ENCODE results near the gene IL5RA.
A peak's percentile ranks its signal among the peaks of the same experiment; 100 is the strongest.

Gene IL5RA, protein sequence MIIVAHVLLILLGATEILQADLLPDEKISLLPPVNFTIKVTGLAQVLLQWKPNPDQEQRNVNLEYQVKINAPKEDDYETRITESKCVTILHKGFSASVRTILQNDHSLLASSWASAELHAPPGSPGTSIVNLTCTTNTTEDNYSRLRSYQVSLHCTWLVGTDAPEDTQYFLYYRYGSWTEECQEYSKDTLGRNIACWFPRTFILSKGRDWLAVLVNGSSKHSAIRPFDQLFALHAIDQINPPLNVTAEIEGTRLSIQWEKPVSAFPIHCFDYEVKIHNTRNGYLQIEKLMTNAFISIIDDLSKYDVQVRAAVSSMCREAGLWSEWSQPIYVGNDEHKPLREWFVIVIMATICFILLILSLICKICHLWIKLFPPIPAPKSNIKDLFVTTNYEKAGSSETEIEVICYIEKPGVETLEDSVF

DNA sequence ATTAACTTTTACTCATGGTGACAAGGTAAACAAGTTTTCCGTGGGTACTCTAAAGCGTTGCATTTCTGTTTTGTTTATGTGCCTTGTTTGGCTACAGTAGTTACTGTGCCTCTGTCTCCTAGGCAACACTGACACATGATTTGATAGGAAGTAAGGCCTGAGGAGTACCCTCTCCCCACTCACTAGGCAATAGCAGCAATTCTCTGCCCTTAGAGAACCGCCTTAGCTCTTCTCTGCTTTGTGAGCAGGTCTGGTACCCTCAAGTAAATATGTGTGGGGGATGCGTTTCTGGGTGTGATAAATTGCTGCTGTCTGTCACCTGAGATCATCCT, at the start of gene IL5RA:
IL5RA (minus strand) TSS at position 76 of the 332 bp plus-strand sequence. CDS start 5,390 bp downstream, outside the sequence.
- DNase-seq = no peak

DNA sequence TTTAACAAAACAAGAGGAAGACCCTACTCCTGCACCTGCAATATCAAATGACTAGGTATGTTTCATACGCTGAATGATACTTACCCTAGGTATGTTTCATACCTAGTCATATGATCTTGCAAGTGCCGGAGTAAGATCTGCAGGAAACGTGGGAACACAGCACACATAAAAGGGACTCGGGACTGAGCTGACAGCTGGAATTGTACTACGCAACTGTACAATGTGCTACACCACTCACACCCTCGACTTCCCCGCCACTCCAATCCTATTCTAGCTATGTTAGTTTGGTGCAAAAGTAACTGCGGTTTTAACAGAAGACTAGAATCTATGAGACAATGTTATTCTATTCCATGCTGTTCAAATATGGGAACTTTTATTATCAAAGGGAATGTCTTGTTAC, 47.3 kb upstream of the IL5RA start:
- DNase-seq = no peak

DNA sequence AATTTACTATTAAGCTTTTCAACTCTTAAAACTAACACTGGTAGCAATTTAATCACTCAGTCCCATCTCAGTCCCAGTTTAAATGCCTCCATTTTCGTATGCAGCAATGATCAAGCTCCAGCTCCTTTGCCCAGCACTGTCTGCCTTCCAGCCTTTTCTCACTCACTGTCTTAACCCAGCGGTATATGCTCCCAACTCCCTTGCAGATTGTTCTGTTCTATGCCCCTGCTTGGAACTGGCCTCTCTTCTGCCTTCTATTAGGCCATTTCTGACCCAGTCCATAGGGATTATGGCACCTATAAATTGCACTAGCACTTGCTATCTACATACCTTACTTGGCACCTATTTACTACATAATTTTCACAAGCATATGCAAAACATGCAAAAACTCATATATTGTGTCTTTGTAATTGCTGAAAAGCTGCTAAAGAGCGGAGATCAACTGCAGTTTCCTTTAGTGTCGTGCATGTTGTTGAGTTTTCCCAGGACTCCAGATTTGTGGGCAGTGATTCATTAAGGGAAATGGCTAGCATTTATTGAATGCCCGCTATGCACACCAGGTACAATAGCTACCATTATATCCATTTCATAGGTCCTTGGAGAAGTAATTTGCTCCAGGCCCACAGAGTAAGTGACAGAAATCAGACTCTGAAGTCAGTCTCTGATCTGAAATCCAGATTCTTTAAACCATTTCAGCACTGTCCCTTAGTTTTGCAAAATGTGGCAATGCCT, 44.9 kb upstream of the IL5RA start:
- no peak for DNase-seq

DNA sequence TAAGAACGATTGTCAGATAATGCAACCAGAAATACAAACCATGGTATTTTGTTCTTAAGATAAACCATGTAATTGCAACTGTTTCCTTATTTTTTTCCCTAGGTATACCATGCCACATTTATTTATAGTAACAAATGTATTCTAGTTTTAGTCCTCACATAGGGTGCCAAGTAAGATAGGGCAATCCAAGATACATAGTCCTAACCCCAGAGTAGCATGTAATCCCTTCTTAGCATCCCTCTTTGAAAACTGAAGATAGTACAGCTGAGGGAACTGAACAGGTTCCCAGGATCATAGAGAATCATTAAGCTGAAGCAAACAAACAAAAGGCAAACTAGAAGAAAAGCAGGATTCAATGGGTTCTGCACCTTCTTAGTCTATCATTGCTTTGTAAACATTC, 41.3 kb upstream of the IL5RA start:
- no peak for DNase-seq

DNA sequence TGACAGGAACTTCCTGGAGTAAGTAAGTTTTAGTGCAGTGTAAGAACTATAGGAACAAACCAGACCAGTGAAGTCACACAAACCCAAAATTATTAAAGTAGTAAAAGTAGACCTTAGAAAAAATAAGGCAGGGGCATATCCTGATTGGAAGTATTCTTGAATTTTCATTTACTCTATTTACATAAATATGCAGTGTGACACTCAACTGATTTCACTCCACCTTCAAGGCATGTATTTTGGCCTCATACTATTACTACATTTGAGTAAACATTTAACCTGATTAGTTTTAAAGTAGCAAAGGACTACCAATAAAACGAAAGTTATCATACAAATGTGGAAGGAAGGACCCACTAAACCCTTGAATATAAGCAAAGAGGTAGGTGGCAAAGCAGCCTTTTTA, 39.4 kb upstream of the IL5RA start:
- no peak for DNase-seq

DNA sequence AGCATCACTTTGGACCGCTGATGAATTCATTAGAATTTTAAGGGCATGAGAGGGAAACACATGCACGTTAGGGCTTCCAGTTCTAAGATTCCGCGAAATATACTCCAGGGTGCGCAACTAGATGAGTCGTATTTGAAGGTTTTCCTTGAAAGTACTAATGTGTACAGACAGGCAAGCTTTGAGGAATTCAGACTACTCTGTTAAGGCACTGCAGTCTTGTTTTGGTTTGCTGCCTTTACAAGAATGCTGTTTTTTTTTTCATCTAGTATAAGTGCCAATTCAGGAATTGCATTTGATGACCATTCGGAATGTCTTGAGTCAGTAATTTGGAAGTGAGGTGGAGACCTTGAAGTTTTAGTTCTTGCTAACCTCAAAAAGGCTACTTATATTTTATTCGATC, 35.7 kb upstream of the IL5RA start:
- no peak for DNase-seq

DNA sequence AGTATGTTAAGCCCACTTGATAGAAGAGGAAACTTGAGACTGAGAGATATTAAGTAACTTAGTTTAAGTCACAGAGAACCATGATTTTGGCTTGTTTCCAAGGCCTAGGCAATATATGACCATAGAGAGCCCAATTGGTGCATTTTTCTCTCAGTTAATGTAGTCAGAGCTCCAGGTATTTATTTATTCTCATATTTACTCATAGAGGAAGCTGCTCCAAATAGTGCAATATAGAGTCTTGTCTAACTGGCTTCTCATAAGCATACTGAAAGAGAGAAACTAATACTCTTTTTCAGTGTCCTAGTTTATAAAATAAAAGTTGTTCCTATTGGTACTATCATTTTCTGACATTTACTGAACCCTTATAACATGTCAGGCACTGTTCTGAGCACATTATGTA, 31.8 kb upstream of the IL5RA start:
- DNase-seq = no peak

DNA sequence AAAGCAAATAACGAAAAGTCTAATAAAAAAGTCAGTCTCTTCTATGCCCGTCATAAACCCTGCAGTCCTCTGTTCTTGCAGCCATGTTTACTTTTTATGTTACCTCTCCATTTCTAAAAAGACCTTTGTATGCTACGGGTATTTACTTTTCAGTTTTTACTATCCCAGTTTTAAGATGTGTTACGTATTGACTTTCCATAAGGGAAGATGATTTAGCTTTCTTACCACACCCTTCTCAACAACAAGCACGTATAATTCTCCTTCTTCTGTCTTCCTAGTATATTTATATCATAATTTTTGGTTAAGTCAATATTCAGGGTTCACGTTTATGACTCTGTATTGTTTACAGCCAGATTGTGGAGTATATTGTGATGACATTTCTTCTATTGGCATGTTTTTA, 27.4 kb upstream of the IL5RA start:
- no peak for DNase-seq

DNA sequence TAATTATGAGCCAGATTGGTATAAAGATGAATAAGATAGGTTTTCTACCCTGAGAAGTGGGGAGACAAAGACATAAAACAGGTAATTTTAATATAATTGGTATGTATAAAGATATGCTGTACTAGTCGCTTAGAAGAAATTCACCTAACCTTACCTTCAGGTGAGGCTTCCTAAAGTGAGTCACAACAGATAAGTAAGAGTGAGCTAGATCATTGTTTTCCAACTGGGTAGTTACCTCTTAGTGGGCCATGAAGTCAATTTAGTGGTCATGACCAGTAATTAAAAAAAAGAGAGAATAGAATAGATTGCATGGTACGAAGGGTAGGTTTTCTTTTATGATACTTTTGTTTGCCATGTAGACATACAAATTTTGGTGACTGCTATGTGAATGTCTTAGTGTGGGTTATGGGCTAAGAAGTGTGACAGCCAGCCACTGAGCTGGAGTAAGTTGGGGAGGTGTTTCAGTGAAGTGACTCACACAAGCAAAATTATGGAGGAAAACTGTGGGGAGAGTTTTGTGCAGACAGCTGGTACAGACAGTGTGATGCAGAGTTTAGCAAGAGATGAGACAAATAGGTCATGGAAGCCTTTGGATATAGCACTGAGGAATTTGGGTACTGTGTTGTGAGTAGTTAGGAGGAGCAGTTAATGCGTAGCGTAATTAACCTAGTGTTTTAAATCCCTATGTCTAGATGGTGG, 24.7 kb upstream of the IL5RA start:
- DNase-seq = no peak

DNA sequence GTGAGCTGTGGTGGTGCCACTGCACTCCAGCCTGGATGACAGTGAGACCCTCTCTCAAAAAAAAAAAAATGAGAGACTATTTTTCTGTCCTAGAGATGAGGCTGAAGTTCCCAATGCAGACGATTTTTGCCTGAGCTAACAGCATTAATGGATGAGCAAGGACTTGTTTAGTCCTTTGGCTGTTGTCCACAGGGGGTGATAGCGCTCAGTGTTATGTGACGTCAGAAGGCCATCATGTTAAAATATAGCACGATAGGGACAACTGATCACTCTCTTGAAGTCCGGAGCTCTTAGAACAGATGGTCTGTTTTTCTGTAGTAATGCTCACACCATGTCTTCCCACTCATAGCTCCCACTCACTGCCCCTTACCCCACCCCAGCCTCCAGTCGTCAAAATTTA, 23.3 kb upstream of the IL5RA start:
- DNase-seq = no peak

DNA sequence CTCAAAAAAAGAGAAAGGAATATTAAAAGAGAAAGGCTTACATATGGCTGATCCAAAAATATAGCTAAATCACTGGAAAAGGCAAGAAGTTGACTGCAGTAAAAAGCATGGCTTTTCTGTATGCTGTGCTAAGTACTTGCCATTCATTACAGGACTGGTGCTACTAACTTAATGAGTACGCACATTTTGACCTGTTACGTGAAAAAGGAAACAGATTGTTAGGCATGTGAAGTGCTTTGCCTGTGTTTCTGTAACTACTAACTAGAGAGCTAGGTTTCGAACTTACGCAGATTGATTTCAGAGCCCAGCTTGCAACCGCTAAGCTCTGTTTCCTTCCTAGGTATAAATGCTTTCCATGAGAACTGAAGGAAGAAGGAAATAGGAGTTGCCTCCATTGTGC, 19.4 kb upstream of the IL5RA start:
- no peak for DNase-seq

DNA sequence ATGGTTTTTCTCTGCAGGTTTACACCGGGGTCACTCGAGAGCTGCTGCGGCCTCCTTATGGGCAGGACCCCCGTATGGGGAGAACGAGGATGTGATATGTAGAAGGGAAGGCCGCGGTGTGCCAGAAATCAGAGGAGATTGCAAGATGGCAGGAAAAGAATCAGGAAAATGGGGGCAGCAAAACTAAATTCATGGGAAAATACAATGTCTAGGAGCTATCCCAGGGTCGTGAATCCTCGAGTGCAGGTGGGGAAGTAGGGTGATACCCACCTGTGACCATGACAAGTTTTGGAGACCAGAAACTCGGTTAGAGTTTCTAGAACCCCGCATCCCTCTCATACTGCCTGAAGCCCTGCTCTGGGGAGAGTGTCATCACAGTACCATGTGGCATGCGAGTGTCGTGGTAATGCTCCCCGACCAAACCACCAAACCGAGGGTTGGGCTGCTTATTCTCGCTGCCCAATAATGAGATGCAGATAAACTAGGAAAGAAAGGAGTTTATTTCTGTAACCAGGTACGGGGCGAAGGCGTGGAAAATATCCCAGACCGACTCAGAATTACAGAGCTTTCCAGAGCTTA, 17.3 kb upstream of the IL5RA start:
- no peak for DNase-seq

DNA sequence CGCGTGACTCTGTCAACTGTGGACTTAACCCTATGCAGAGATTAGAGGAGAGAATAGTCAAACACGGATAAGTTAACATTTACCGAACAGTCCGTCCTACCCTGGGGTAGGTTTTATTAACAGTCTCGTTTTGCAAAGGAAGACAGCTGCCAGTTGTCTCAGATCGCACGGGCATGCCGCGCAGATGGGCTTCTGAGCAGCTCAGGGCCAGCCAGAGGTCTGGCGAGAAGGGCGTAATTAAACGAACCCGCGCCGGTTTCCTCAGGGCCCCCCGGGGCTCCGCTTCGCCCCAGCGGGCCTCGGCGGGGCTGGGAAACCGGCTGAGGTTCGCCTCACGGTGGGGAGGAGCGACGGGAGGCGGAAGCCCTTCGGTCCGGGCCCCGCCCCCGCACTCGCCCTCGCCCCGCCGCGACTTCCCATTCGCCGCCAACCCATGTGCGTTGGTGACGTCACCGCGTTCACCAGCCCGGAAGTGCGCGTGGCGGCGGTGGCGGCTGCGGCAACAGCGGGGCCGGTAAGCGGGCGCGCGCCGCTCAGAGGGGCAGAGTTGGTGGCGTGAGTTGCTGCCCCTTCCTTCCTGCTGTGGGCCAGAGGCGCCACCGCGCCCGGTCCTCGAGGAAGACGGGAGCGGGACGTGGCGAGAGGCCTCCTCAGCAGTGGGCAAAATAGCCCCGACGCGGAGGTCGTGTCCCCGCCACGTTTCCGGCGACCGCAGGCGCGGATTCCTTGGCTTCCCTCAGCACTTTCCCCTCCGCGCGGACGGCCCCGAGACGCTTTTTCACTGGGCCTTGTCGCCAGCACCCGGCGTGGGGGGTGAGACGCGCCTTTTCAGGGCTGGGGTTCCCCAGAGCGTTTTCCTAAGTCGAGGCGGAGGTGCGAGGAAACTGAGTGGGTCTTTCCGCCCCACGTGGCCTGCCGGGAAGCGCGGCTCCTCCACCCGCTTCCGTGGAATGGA, 16.6 kb upstream of the IL5RA start, which contains the start of gene TRNT1:
TRNT1 (plus strand) TSS at position 464 of the 955 bp plus-strand sequence. CDS start 2,101 bp downstream, outside the sequence.
- DNase-seq = peak; percentile 90

DNA sequence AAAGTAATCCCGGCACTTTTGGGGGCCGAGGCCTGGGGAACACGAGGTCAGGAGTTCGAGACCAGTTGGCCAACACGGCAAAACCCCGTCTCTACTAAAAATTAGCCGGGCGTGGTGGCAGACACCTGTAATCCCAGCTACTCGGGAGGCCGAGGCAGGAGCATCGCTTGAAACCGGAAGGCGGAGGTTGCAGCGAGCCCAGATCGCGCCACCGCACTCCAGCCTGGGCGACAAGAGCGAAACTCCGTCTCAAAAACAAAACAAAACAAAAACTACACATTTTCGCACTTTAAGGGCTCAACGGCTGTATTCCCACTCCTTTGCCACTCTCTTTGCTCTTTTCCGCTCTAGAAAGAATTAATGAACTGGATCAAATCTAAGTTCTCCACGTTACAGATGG, 15.8 kb upstream of the IL5RA start:
- DNase-seq = no peak

DNA sequence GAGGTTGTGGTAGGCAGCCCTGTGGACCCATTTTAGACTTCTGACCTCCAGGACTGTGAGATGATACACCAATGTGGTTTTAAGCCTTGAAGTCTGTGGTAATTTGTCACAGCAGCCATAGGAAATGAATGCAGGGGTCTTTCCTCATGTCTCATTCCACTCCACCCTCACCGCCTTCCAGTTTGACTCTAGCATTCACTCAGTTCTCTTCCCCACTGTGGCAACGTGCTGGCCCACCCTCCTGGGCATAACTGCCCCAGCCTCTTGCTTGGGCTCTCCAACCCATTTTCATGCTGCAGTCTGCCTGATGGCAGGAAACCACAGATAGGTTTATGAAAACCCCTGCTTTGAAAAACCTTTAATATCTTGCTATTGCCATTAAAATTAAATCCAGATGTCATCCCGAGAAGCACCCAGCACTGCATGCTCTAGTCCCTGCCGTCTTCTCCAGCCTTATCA, 9.2 kb upstream of the IL5RA start:
- DNase-seq = no peak

DNA sequence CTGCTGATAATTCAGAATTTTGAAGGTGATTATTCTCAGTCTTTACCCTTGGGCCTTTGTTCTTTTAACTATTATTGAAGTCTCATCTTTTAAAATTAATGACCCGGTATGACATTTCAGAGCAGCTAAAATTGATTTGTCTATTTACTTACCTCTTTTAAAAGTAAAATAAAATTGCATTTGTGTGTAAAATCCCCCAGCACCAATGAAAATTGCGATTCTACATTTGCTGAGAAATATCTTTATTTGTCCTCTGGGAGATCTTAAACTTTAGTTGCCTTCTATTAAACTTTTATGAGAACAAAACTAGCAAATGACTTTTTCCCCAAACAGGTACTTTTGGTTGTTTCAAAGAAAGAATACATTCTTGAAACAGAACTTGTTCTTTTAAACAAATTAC, 7.5 kb upstream of the IL5RA start:
- DNase-seq = no peak

DNA sequence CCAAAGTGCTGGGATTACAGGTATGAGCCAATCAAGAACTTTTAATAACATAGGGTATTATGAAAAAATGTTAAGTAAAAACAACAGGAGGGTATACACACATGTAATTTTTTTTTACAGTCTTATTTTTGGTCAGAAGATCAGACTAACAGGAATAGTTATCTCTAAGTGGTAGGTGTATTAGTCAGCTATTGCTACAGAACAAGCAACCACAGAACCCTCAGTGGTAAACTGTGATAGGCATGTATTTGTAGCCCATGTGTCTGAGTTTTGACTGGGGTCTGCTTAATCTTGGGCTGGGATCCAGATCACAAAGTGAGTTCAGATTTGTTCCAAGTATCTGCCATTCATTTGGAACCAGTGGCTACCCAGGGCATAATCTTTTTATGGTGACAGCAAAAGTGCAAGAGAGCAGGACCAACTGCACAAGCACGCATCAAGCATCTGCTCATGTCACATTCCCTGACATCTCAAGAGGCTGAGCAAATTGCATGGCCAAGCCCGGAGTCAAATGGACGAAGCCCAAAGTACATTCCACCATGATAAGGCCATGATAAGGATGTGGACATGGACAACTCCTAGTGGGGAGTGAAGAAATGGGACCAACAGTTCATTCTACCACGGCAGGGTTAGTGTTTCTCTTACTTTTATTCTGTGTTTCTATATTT, 3.0 kb upstream of the IL5RA start:
- no peak for DNase-seq

DNA sequence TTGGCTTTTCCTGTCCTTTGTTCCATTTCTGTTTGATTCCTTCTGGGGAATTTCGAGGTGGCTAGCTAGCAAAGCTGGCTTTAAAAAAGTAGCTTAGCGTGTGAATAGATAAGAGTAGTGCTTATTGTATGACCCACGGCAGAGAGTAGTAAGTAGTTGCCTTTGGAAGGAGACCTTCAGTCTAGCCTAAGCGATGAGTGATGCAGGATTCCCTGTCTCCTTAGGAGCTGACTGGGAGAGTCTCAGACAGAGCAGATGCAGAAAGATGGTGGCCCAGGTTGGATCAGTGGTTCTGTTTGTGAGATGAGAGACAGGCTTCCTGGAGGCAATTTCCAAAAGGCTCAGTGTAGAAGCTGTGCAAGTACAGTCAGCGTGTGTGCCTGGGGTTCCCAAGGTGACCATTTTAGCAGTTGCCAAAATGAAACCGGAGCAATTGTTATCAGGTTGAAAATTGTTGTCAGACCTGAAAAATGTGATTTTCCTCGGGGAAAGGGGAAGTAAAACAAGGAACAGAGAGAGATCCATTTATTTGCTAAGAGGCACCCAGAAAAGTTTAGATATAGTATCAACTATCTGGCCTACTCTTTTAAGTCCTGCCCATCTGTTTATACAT, 681 bp upstream of the IL5RA start:
- no peak for DNase-seq

DNA sequence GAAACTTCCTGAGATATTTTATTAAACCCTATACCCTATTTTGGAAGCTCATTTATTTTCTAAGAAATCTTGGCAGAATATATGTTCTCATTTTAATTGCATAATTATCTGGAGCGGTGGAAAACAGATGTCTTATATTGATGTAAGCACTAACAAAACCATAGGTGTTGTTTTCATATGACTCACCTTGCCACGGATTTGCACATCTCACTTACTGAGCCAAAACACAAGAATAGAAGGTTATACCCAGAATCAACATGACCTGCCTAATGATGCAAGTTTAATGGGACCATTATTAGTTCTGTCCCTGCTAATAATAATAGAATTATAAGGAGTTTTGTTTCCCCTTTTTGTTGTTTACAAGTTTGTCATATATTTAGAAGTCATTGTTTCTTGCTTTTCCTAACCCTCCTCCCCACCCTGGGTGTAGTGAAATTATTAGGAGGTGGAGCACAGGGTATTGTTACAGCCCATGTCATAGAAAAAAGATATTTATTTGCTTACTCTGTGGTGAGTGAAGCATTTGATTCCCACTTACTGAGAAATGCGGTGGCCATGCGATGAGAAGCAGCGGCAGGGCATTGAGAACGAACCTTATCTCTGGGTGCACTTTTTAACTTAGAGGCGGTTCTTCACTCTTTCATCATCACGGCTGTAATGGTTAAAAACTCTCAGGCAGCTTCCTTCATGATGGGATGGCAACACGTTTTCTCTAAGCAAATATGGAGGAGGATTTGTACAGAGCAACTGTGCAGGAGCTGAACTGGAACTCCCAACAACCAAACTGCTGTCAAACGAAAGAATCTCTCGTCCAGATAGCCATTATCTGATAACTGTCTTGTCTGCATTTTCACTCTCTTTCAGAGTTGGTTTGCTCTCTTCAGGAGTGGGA, 521 bp downstream of the IL5RA start:
- no peak for DNase-seq

DNA sequence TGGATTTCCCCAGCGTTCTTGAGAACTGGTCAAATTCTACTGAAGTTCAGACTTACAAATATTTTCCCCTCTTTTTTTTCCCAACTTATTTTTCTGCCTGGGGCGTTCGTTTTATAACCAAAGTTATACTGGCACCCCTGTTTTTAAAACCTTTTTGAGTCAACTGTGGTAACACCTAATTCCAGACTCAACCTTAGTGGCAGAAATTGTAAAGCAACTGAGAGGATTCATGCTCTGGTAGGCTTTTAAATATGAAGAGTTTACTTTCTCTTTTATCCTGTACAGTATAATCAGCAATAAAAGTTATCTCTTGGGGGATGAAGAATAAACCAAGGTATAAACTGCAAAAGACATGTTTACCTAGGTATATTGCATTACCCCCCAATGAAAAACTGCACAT, 2.3 kb downstream of the IL5RA start:
- no peak for DNase-seq
